Esophagus muscularis mucosa (tissue), 4 donors: ENCODE results near the gene SLC30A1. TPM values are rescaled to one million over a fixed set of nuclear protein-coding genes. Genes with fewer than 3 reads are reported as not detected.

Experiments used
- DNase-seq: peaks from one replicate; pipeline ENCODE4 v3.0.0-alpha.2; 2017; ENCODE audit errors: extremely low spot score
- H3K27ac ChIP-seq, 4 donors: fragments of 200-600 bp; sonication (generic); replicated peaks in 1 of 4; 1 replicate in 3 of 4; 2 replicates in 1 of 4; pipeline ENCODE4 v1.5.1; 2016 to 2019; ENCODE audit warnings: mild to moderate bottlenecking in 1 of 4
- H3K27me3 ChIP-seq, 4 donors: fragments of 200-600 bp; sonication (generic); one replicate each; pipeline versions ENCODE4 v1.5.1 to v1.6.0; 2016 to 2019
- H3K36me3 ChIP-seq, 4 donors: fragments of 200-600 bp; sonication (generic); one replicate each; pipeline ENCODE4 v1.5.1; 2016 to 2019
- H3K4me1 ChIP-seq, 4 donors: fragments of 200-600 bp; sonication (generic); one replicate each; pipeline ENCODE4 v1.5.1; 2016 to 2019
- H3K4me3 ChIP-seq, 4 donors: fragments of 200-600 bp; sonication (generic); 1 replicate in 2 of 4; 2 replicates in 2 of 4; pipeline ENCODE4 v1.5.1; 2016 to 2019; ENCODE audit warnings: mild to moderate bottlenecking in 4 of 4, moderate library complexity in 1 of 4
- H3K9me3 ChIP-seq, 4 donors: fragments of 200-600 bp; sonication (generic); 1 replicate in 3 of 4; 2 replicates in 1 of 4; pipeline ENCODE4 v1.5.1; 2016 to 2019
- EP300 ChIP-seq: sonication (generic); formaldehyde crosslinking; IDR thresholded peaks from one replicate; pipeline ENCODE4 v1.6.1; 2017; ENCODE audit warnings: antibody characterized with exemption
- POLR2A ChIP-seq: fragments of 450-650 bp; IDR thresholded peaks from one replicate; pipeline ENCODE4 v1.6.1; 2017; ENCODE audit warnings: antibody characterized with exemption, moderate library complexity, mild to moderate bottlenecking, low read depth
- POLR2AphosphoS5 ChIP-seq, 2 donors: sonication (generic); formaldehyde crosslinking; IDR thresholded peaks; one replicate each; pipeline ENCODE4 v1.6.1; 2017; ENCODE audit warnings: antibody characterized with exemption in 2 of 2
- WGBS: methylation state at CpG from one replicate; pipeline ENCODE4 v1.1.5; 2018; 5-methylcytosine and 5-hydroxymethylcytosine counted together
- intact Hi-C: fragments of 100-400 bp; cut with DNase I; formaldehyde crosslinking; loops from one replicate; pipeline ENCODE4 v1.15.1; 2023
- total RNA-seq, 4 donors: library from RNA; depleted of rRNA; stranded (reverse); fragments of >200 nt; gene quantifications; one replicate each; pipeline versions ENCODE4 v1.1.0 to v1.2.1, GENCODE V29; 2016
- TF ChIP-seq, protein P1 (sequence below), 3 experiments: fragments of 200-600 bp in 2 of 3; fragments of 450-650 bp in 1 of 3; sonication (generic) in 2 of 3; IDR thresholded peaks; one replicate each; pipeline ENCODE4 v1.5.1; 2017 to 2019; ENCODE audit warnings: antibody characterized with exemption in 3 of 3, mild to moderate bottlenecking in 2 of 3, moderate library complexity in 1 of 3

SLC30A1 gene
- total RNA-seq, 4 donors from 2014 or later: 7.5 to 10.6 (median 10.2) TPM

DNA sequence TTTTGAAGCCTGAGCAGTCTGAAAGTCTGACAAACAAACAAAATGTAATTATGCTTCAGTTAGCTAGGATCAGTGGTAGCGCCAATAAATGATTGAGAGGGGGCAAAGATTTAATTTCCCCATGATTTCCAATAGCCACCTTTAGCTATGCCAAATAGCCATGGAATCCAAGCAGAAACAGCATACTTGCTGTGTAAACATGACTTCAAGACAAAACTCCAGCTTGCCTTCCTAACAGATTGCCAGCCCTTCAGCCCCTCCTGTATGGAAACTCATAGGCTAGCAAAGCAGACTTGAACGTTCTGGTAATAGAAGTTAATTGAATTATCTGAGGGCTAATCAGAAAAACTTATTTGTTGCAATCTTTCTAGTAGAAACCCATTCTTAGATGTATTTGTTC lies 25.6 kb upstream of the SLC30A1 start:
- no peaks in the 10 kb centered on the region for H3K27me3 ChIP-seq
- TF ChIP-seq POLR2A (no peak), POLR2AphosphoS5 (IDR thresholded peaks at IDR 0.05) (no peak), EP300 (no peak)
- TF ChIP-seq, protein P1, sequence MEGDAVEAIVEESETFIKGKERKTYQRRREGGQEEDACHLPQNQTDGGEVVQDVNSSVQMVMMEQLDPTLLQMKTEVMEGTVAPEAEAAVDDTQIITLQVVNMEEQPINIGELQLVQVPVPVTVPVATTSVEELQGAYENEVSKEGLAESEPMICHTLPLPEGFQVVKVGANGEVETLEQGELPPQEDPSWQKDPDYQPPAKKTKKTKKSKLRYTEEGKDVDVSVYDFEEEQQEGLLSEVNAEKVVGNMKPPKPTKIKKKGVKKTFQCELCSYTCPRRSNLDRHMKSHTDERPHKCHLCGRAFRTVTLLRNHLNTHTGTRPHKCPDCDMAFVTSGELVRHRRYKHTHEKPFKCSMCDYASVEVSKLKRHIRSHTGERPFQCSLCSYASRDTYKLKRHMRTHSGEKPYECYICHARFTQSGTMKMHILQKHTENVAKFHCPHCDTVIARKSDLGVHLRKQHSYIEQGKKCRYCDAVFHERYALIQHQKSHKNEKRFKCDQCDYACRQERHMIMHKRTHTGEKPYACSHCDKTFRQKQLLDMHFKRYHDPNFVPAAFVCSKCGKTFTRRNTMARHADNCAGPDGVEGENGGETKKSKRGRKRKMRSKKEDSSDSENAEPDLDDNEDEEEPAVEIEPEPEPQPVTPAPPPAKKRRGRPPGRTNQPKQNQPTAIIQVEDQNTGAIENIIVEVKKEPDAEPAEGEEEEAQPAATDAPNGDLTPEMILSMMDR (IDR thresholded peaks at IDR 0.05): no peak
- intact Hi-C loops: no loop called here

GRCh38 chr1:211603713-211604112 lies 24.8 kb upstream of the SLC30A1 start:
- Histone ChIP-seq H3K4me1 (peaks cover 0 to 5% (median 2%) of the 10 kb centered on the region in 4 donors), H3K27me3 (no peaks in the 10 kb centered on the region), H3K27ac (no peak overlapping the region), H3K9me3 (no peaks in the 10 kb centered on the region), H3K36me3 (no peaks in the 10 kb centered on the region), H3K4me3 (no peak overlapping the region)
- no peak for TF ChIP-seq POLR2AphosphoS5 (IDR thresholded peaks at IDR 0.05)
- no peak for TF ChIP-seq POLR2A
- intact Hi-C loops: no loop called here
- WGBS: 89% methylated on average over 1 of the region's 1 CpG
- DNase-seq: no peak

More for the DNA sequence above, 25.6 kb upstream of the SLC30A1 start:
- 75% methylated on average over 2 of the region's 2 CpGs for WGBS
- Histone ChIP-seq H3K27ac (no peak overlapping the region), H3K4me1 (peaks cover 0 to 11% (median 2%) of the 10 kb centered on the region in 4 donors), H3K36me3 (no peaks in the 10 kb centered on the region), H3K9me3 (no peaks in the 10 kb centered on the region), H3K4me3 (no peak overlapping the region)
- no peak for DNase-seq

- no peak overlapping the region for H3K27ac ChIP-seq
- no peaks in the 10 kb centered on the region for H3K27me3 ChIP-seq
- H3K9me3 ChIP-seq: no peaks in the 10 kb centered on the region
- no peak for DNase-seq
- H3K36me3 ChIP-seq: no peaks in the 10 kb centered on the region
- H3K4me1 ChIP-seq: peaks cover 0 to 5% (median 2%) of the 10 kb centered on the region in 4 donors
- 92% methylated on average over 3 of the region's 3 CpGs for WGBS
- H3K4me3 ChIP-seq: no peak overlapping the region
- intact Hi-C loops: no loop called here
- TF ChIP-seq EP300 (no peak), POLR2A (no peak), POLR2AphosphoS5 (IDR thresholded peaks at IDR 0.05) (no peak)
- TF ChIP-seq, protein P1 (IDR thresholded peaks at IDR 0.05): no peak
Measured at GRCh38 chr1:211603191-211603701, 24.3 kb upstream of the SLC30A1 start.

- Histone ChIP-seq H3K4me3 (no peak overlapping the region), H3K9me3 (no peaks in the 10 kb centered on the region), H3K4me1 (no peaks in the 10 kb centered on the region), H3K27ac (no peak overlapping the region), H3K36me3 (no peaks in the 10 kb centered on the region), H3K27me3 (no peaks in the 10 kb centered on the region)
- intact Hi-C loops: no loop called here
- WGBS: 65% methylated on average over 7 of the region's 7 CpGs
- TF ChIP-seq POLR2A: no peak
- no peak for TF ChIP-seq EP300
- TF ChIP-seq, protein P1 (IDR thresholded peaks at IDR 0.05): no peak
- TF ChIP-seq POLR2AphosphoS5 (IDR thresholded peaks at IDR 0.05): no peak
- no peak for DNase-seq
Measured at GRCh38 chr1:211601982-211602670, 23.2 kb upstream of the SLC30A1 start.

DNA sequence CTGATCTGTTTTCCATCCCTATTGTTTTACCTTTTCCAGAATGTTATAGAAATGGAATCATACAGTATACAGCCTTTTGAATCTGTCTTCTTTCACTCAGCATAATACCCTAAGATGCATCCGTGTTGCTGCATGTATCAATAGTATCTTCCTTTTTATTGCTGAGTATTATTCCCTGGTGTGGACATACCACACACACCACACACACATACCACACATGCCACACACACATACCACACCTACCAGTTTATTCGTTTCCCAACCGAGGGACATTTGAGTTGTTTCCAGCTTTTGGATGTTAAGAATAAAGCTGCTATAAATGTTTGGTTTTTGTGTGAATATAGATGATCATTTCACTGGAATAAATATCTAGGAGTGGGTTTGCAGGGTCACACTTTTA lies 22.2 kb upstream of the SLC30A1 start:
- H3K27me3 ChIP-seq: no peaks in the 10 kb centered on the region
- H3K27ac ChIP-seq: no peak overlapping the region
- no peaks in the 10 kb centered on the region for H3K4me1 ChIP-seq
- H3K9me3 ChIP-seq: no peaks in the 10 kb centered on the region
- H3K36me3 ChIP-seq: no peaks in the 10 kb centered on the region
- intact Hi-C loops: no loop called here
- WGBS: 88% methylated on average over 3 of the region's 3 CpGs
- H3K4me3 ChIP-seq: no peak overlapping the region
- no peak for DNase-seq
- TF ChIP-seq POLR2AphosphoS5 (IDR thresholded peaks at IDR 0.05) (no peak), POLR2A (no peak), EP300 (no peak)
- TF ChIP-seq, protein P1 (IDR thresholded peaks at IDR 0.05): no peak
